Testis (tissue), 3 donors: ENCODE results near the gene LRMDA. TPM values are rescaled to one million over a fixed set of nuclear protein-coding genes. Genes with fewer than 3 reads are reported as not detected.
A peak's percentile ranks its signal among the peaks of the same experiment; 100 is the strongest.

Experiments
- DNase-seq: peaks from one replicate; pipeline ENCODE4 v3.0.0-alpha.2; 2019
- H3K27ac ChIP-seq, 2 donors: fragments of 200-600 bp; sonication (generic); one replicate each; pipeline ENCODE4 v1.5.1; 2019
- H3K27me3 ChIP-seq: fragments of 200-600 bp; sonication (generic); one replicate; pipeline ENCODE4 v1.5.1; 2019
- H3K36me3 ChIP-seq: fragments of 200-600 bp; sonication (generic); one replicate; pipeline ENCODE4 v1.5.1; 2017; ENCODE audit warnings: low read depth; ENCODE audit errors: missing control alignments
- H3K4me1 ChIP-seq: fragments of 200-600 bp; sonication (generic); one replicate; pipeline ENCODE4 v1.5.1; 2019
- H3K4me3 ChIP-seq, 2 donors: fragments of 200-600 bp; sonication (generic); one replicate each; pipeline ENCODE4 v1.5.1; 2017 to 2019
- H3K9me3 ChIP-seq: fragments of 200-600 bp; sonication (generic); one replicate; pipeline ENCODE4 v1.5.1; 2017
- CTCF ChIP-seq, 3 experiments: fragments of 450-650 bp in 2 of 3; fragments of 200-600 bp in 1 of 3; sonication (generic) in 1 of 3; IDR thresholded peaks; one replicate each; pipeline ENCODE4 v1.5.1; 2016 to 2019; ENCODE audit warnings: antibody characterized with exemption in 3 of 3, mild to moderate bottlenecking in 2 of 3, moderate library complexity in 1 of 3
- POLR2A ChIP-seq: fragments of 450-650 bp; IDR thresholded peaks from one replicate; pipeline ENCODE4 v1.6.1; 2017; ENCODE audit warnings: antibody characterized with exemption, mild to moderate bottlenecking, moderate library complexity
- WGBS, 2 donors: methylation state at CpG; one replicate each; pipeline ENCODE4 v1.1.5; 2018; 5-methylcytosine and 5-hydroxymethylcytosine counted together
- intact Hi-C: fragments of 100-400 bp; cut with DNase I; formaldehyde crosslinking; loops from one replicate; pipeline ENCODE4 v1.15.1; 2023; ENCODE audit warnings: low total_unique reads
- polyA plus RNA-seq: library from polyadenylated mRNA; stranded (reverse); fragments of 350-450 nt; fragmentation: Illumina TruSeq; extraction: RNeasy Lipid Tissue Mini Kit (QIAGEN cat#74804); gene quantifications from one replicate; pipeline ENCODE4 v1.2.3, GENCODE V29; 2014; ENCODE audit warnings: low read depth, low replicate concordance; ENCODE audit not compliant: insufficient read depth
- total RNA-seq, 2 donors: library from RNA; depleted of rRNA; stranded (reverse); fragments of >200 nt; gene quantifications; one replicate each; pipeline ENCODE4 v1.2.3, GENCODE V29; 2016

LRMDA gene
- total and polyA plus RNA-seq, 3 donors from 2014 or later: 7.6 to 13.8 (median 10.6) TPM

GRCh38 chr10:75398692-75399460 is 32.5 kb upstream of the LRMDA start:
- intact Hi-C loops: no loop called here
- H3K36me3 ChIP-seq: no peaks in the 10 kb centered on the region
- WGBS, 2 donors: 29% methylated on average over 70 of the region's 76 CpGs; no CpG with 5 or more reads in 1 of the 2 donors
- no peaks in the 10 kb centered on the region for H3K27me3 ChIP-seq
- H3K4me1 ChIP-seq: no peaks in the 10 kb centered on the region
- TF ChIP-seq POLR2A (no peak), CTCF (IDR thresholded peaks at IDR 0.05) (no peak)
- H3K9me3 ChIP-seq: no peaks in the 10 kb centered on the region
- peak overlapping the region; percentile 85 to 96 for H3K27ac ChIP-seq
- DNase-seq: peak; percentile 20
- peak overlapping the region; percentile 78 to 83 for H3K4me3 ChIP-seq

- H3K9me3 ChIP-seq: no peaks in the 10 kb centered on the region
- H3K27me3 ChIP-seq: no peaks in the 10 kb centered on the region
- 6% methylated on average over 46 of the region's 71 CpGs; no CpG with 5 or more reads in 1 of the 2 donors for WGBS, 2 donors
- intact Hi-C loops: loop anchor here (5.0 to 10.0 kb wide), 3 partner anchors 258 to 635 kb away; no protein-coding TSS in a partner anchor
- no peaks in the 10 kb centered on the region for H3K4me1 ChIP-seq
- TF ChIP-seq POLR2A (no peak), CTCF (IDR thresholded peaks at IDR 0.05) (peak in 2 of 3 experiments; percentile 45 to 75)
- peak; percentile 88 for DNase-seq
- H3K27ac ChIP-seq: peak overlapping the region; percentile 85 to 96
- no peaks in the 10 kb centered on the region for H3K36me3 ChIP-seq
- H3K4me3 ChIP-seq: peak overlapping the region; percentile 78 to 83
Measured at GRCh38 chr10:75399461-75400162, 31.8 kb upstream of the LRMDA start.

DNA sequence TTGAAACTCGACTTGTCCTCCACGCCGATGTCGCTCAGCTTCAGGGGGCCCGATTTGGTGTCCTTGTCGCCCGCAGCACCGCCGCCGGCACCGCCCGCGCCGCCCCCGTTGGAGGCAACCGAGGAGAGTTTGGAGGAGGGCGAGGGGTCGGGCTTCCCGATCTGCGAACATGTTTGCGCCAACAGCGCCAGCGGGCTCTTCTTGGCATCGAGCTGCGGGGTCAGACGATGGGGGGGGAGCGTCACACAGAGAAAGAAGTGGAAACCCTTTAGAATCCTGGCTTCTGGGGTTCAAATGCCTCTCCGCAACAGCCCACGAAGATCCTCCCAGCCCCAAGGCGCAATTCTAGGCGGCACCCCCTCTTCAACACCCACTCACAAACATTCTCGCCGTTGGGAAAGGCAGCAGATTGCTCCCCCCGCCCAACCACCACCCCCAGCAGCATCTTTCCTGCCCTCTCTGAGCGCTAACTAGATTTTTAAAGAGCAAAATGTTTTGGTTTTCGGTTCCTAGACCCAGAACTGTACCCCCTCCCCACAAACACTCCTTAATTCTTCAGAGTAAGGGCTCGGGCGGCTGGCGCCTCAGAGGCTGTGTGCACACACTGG is 31.2 kb upstream of the LRMDA start:
- TF ChIP-seq POLR2A (no peak), CTCF (IDR thresholded peaks at IDR 0.05) (peak in 1 of 3 experiments; percentile 10)
- Histone ChIP-seq H3K27me3 (no peaks in the 10 kb centered on the region), H3K4me1 (no peaks in the 10 kb centered on the region)

GRCh38 chr10:75400771-75401568 is 30.5 kb upstream of the LRMDA start:
- H3K27me3 ChIP-seq: no peaks in the 10 kb centered on the region
- peak; percentile 65 for DNase-seq
- intact Hi-C loops: loop anchor here (5.0 to 10.0 kb wide), 3 partner anchors 256 to 634 kb away; no protein-coding TSS in a partner anchor
- TF ChIP-seq POLR2A (no peak), CTCF (IDR thresholded peaks at IDR 0.05) (no peak)
- WGBS, 2 donors: 0% methylated on average over 9 to 59 of the region's 68 CpGs
- no peaks in the 10 kb centered on the region for H3K9me3 ChIP-seq
- peak overlapping the region; percentile 85 to 96 for H3K27ac ChIP-seq
- peak overlapping the region; percentile 78 to 83 for H3K4me3 ChIP-seq
- no peaks in the 10 kb centered on the region for H3K36me3 ChIP-seq
- H3K4me1 ChIP-seq: no peaks in the 10 kb centered on the region

More for the DNA sequence above, 31.2 kb upstream of the LRMDA start:
- Histone ChIP-seq H3K4me3 (peak overlapping the region; percentile 78 to 83), H3K27ac (peak overlapping the region; percentile 85 to 96), H3K36me3 (no peaks in the 10 kb centered on the region), H3K9me3 (no peaks in the 10 kb centered on the region)
- intact Hi-C loops: loop anchor here (5.0 to 10.0 kb wide), 3 partner anchors 257 to 635 kb away; no protein-coding TSS in a partner anchor
- DNase-seq: peak; percentile 31
- 1 to 2% methylated on average over 14 to 20 of the region's 39 CpGs for WGBS, 2 donors
